Activated naive CD4-positive, alpha-beta T cell treated with anti-CD3 and anti-CD28 coated beads for 36 hours (primary cell): ENCODE data around the gene TLR1. TPM values are rescaled to one million over a fixed set of nuclear protein-coding genes. Genes with fewer than 3 reads are reported as not detected.
A peak's percentile ranks its signal among the peaks of the same experiment; 100 is the strongest.

ENCODE experiments used
- CTCF ChIA-PET: fragments of 350-600 bp; sonication (Branson Sonifier 250); formaldehyde crosslinking; loops from one replicate; lab custom pipeline; 2021; ENCODE audit warnings: antibody characterized with exemption; lab: Charles Lee
- DNase-seq: peaks from one replicate; pipeline ENCODE4 v3.0.0-alpha.2; 2020
- H3K27ac Mint-ChIP-seq: one replicate; pipeline ENCODE4 v1.8.0; 2021; ENCODE audit warnings: mild to moderate bottlenecking, mixed read lengths
- H3K27me3 Mint-ChIP-seq: one replicate; pipeline ENCODE4 v1.8.0; 2021; ENCODE audit warnings: low read depth, mixed read lengths
- H3K36me3 Mint-ChIP-seq: one replicate; pipeline ENCODE4 v1.8.0; 2021; ENCODE audit warnings: low read depth, mixed read lengths
- H3K4me1 Mint-ChIP-seq: one replicate; pipeline ENCODE4 v1.8.0; 2021; ENCODE audit warnings: low read depth, mixed read lengths
- H3K4me3 Mint-ChIP-seq: one replicate; pipeline ENCODE4 v1.8.0; 2021; ENCODE audit warnings: mild to moderate bottlenecking, moderate library complexity, mixed read lengths
- H3K9me3 Mint-ChIP-seq: one replicate; pipeline ENCODE4 v1.8.0; 2021; ENCODE audit warnings: mixed read lengths
- intact Hi-C: fragments of 100-400 bp; cut with micrococcal nuclease; formaldehyde crosslinking; loops from one replicate; pipeline ENCODE4 v1.15.1; 2023
- total RNA-seq, 2 experiments: library from RNA; stranded (reverse); gene quantifications; one replicate each; pipeline ENCODE4 v1.2.3, GENCODE V29; 2021

Gene TLR1
- total RNA-seq, result 1 to 10 TPM; 4.0 to 4.2 TPM

DNA sequence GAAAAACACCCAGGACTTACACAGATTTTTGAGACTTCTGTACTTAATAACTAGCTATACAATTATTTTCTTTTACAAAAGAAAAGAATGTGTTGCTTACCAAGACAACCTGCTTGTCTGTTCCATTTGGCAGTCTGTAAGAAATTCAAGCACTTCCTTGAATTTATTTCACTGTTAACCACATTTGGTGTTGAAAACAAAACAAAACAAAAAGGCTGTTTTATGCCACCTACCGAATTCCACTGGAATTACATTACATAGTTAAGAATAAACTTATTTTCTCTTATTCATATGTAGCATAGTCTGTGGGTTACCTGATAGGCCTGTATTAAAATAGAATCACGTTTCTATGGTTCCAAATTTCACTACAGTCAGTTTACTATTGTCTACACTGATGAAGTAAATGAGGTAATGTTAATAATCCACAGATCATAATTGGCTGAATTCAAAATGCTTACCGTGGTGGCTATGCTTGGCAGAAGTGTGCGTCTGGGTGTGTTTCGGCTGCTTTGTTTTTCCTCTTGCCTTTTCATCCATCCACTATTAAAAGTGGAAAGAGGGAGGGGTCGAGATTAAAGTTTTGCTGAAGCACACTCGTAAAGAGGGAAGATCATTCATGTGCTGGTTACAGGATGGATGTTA lies at the start of gene TLR1:
TSS of gene TLR1 (minus strand) at position 138 of the 642 bp plus-strand sequence. CDS start 5,960 bp downstream, outside the sequence.
- peak; percentile 30 for DNase-seq
- CTCF ChIA-PET, result interaction anchor here (0.5 to 6.4 kb wide), 21 partner anchors 9 to 407 kb away, joined by 3 to 62 read pairs (median 4); partner anchors contain the start of genes TLR10 and TLR6
- H3K4me1 Mint-ChIP-seq, result peaks cover 30% of the 10 kb centered on the region

GRCh38 chr4:38846015-38846414 lies 41.4 kb upstream of the TLR1 start:
- Mint-ChIP-seq H3K9me3 (peaks cover 24% of the 10 kb centered on the region), H3K4me3 (no peak overlapping the region), H3K27me3 (no peaks in the 10 kb centered on the region), H3K36me3 (peaks cover 3% of the 10 kb centered on the region), H3K4me1 (no peaks in the 10 kb centered on the region), H3K27ac (no peak overlapping the region)
- no peak for DNase-seq
- intact Hi-C loops, result no loop called here
- CTCF ChIA-PET, result interaction anchor here (1.1 to 1.6 kb wide), 2 partner anchors 15 to 42 kb away, joined by 3 to 8 read pairs; partner anchors contain the start of gene TLR1

More for the DNA sequence above, at the start of gene TLR1:
- no peaks in the 10 kb centered on the region for H3K27me3 Mint-ChIP-seq
- intact Hi-C loops, result loop anchor here (1.0 to 10.0 kb wide), 15 partner anchors 15 to 1120 kb away; partner anchors contain the start of genes RELL1 and TLR6
- H3K36me3 Mint-ChIP-seq, result peaks cover 28% of the 10 kb centered on the region
- peak within 1 kb of the TSS; percentile 69 for H3K4me3 Mint-ChIP-seq
- peaks cover 27% of the 10 kb centered on the region for H3K9me3 Mint-ChIP-seq
- peak within 1 kb of the TSS; percentile 90 for H3K27ac Mint-ChIP-seq

DNA sequence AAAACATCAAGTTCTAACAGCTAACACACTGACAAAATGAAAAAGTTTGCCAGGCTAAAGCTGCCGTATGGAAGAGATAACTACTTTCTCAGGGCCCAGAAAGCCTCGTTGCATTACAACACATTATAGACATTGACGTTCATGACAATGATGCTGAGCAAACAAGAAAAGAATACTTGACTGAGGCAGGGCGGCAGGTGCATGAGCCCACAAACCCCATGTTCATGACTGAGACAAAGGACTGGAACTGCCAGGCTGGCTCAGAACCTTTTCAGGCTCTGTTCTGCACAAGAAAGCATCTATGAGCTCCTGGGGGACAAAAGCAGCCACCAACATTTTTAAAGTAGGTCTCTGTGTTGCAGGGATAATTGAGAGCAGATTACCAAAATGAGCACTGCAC lies 38.4 kb upstream of the TLR1 start:
- Mint-ChIP-seq H3K4me1 (peaks cover 10% of the 10 kb centered on the region), H3K27ac (no peak overlapping the region), H3K9me3 (peaks cover 4% of the 10 kb centered on the region), H3K27me3 (no peaks in the 10 kb centered on the region), H3K36me3 (no peaks in the 10 kb centered on the region), H3K4me3 (no peak overlapping the region)
- CTCF ChIA-PET, result interaction anchor here (0.6 to 2.1 kb wide), 2 partner anchors 18 to 82 kb away, joined by 4 to 7 read pairs; no protein-coding TSS in a partner anchor
- DNase-seq, result no peak
- intact Hi-C loops, result no loop called here

- H3K36me3 Mint-ChIP-seq, result no peaks in the 10 kb centered on the region
- H3K27me3 Mint-ChIP-seq, result no peaks in the 10 kb centered on the region
- no peak for DNase-seq
- peaks cover 23% of the 10 kb centered on the region for H3K4me1 Mint-ChIP-seq
- H3K9me3 Mint-ChIP-seq, result peaks cover 11% of the 10 kb centered on the region
- peak overlapping the region; percentile 43 for H3K27ac Mint-ChIP-seq
- intact Hi-C loops, result loop anchor here (1.0 kb wide), 2 partner anchors 18 to 34 kb away; partner anchors contain the start of genes TLR1 and TLR6
- CTCF ChIA-PET, result interaction anchor here (1.0 to 1.2 kb wide), 2 partner anchors 18 to 55 kb away, joined by 3 read pairs; partner anchors contain the start of gene TLR10
- H3K4me3 Mint-ChIP-seq, result no peak overlapping the region
These were observed 33.3 kb upstream of the TLR1 start for GRCh38 chr4:38837849-38838248.

GRCh38 chr4:38837334-38837733 lies 32.7 kb upstream of the TLR1 start:
- Mint-ChIP-seq H3K4me3 (no peak overlapping the region), H3K9me3 (peaks cover 11% of the 10 kb centered on the region), H3K27ac (peak overlapping the region; percentile 43), H3K4me1 (peaks cover 23% of the 10 kb centered on the region), H3K27me3 (no peaks in the 10 kb centered on the region), H3K36me3 (no peaks in the 10 kb centered on the region)
- no peak for DNase-seq
- intact Hi-C loops, result loop anchor here (1.0 kb wide), 1 partner anchor 19 kb away; the partner anchor contains the start of gene TLR6
- CTCF ChIA-PET, result no interaction called here

DNA sequence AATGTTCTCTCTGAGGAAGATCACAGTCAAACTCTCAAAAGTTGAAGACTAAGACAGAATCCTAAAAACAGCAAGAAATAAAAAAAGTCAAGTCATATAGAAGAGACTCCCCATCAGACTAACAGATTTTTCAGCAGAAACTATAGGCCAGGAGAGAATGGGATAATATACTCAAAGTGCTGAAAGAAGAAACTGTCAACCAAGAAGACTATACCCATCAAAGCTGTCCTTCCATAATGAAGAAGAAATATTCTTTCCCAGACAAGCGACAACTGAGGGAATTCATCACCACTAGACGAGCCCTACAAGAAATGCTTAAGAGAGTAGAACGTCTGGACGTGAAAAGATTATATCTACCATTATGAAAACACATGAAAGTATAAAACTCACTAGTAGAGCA lies 30.0 kb upstream of the TLR1 start:
- H3K36me3 Mint-ChIP-seq, result no peaks in the 10 kb centered on the region
- no peaks in the 10 kb centered on the region for H3K27me3 Mint-ChIP-seq
- no peak overlapping the region for H3K4me3 Mint-ChIP-seq
- no peak for DNase-seq
- CTCF ChIA-PET, result no interaction called here
- H3K4me1 Mint-ChIP-seq, result peaks cover 23% of the 10 kb centered on the region
- intact Hi-C loops, result no loop called here
- peaks cover 11% of the 10 kb centered on the region for H3K9me3 Mint-ChIP-seq
- H3K27ac Mint-ChIP-seq, result no peak overlapping the region

- Mint-ChIP-seq H3K27ac (no peak overlapping the region), H3K4me1 (peaks cover 12% of the 10 kb centered on the region), H3K36me3 (no peaks in the 10 kb centered on the region), H3K4me3 (no peak overlapping the region), H3K27me3 (no peaks in the 10 kb centered on the region), H3K9me3 (peaks cover 11% of the 10 kb centered on the region)
- CTCF ChIA-PET, result interaction anchor here (1.3 kb wide), 1 partner anchor 28 kb away, joined by 5 read pairs; no protein-coding TSS in a partner anchor
- no peak for DNase-seq
- intact Hi-C loops, result no loop called here
These were observed 28.3 kb upstream of the TLR1 start for GRCh38 chr4:38832624-38833528.

DNA sequence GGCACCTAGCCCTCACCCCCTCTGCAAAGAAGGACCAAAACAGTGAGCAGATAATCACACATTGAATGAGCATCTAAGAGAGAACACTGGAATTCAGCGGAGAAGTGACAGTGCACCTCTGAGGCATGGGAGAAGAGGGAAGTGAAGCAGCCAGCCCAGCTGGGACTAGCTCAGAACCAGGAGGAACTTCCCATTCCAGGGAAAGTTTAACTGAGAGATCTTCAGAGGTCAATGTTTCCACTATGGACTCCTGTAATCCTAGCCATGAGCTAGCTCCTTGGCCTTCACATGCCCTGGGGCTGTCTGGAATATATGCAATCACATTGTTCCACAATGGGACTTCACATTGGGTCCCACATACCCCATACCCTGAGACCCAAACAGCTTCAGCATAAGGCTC lies 27.6 kb upstream of the TLR1 start:
- Mint-ChIP-seq H3K4me3 (no peak overlapping the region), H3K27ac (no peak overlapping the region), H3K9me3 (peaks cover 11% of the 10 kb centered on the region), H3K36me3 (no peaks in the 10 kb centered on the region), H3K4me1 (peaks cover 5% of the 10 kb centered on the region), H3K27me3 (no peaks in the 10 kb centered on the region)
- CTCF ChIA-PET, result interaction anchor here (0.8 to 1.3 kb wide), 2 partner anchors 27 to 29 kb away, joined by 3 to 5 read pairs; no protein-coding TSS in a partner anchor
- DNase-seq, result no peak
- intact Hi-C loops, result no loop called here

DNA sequence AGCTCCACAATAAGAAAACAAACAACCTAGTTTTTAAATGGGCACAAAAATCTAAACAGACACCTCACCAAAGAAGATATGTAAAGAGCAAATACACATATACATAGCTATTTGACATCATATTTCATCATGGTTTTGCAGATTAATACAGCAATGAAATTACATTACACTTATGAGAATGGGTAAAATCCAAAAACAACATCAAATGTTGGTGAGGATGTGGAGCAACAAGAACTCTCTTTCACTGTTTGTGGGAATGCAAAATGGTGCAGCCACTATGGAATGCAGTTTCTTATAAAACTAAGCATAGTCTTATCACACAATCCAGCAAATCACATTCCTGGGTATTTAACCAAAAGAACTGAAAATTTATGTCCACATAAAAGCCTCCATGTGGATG lies 27.1 kb upstream of the TLR1 start:
- Mint-ChIP-seq H3K27ac (no peak overlapping the region), H3K4me3 (no peak overlapping the region), H3K27me3 (no peaks in the 10 kb centered on the region), H3K9me3 (peaks cover 9% of the 10 kb centered on the region), H3K36me3 (no peaks in the 10 kb centered on the region), H3K4me1 (no peaks in the 10 kb centered on the region)
- intact Hi-C loops, result no loop called here
- CTCF ChIA-PET, result interaction anchor here (0.8 to 1.3 kb wide), 2 partner anchors 26 to 29 kb away, joined by 3 to 5 read pairs; no protein-coding TSS in a partner anchor
- DNase-seq, result no peak

GRCh38 chr4:38829237-38829636 lies 24.6 kb upstream of the TLR1 start:
- Mint-ChIP-seq H3K36me3 (no peaks in the 10 kb centered on the region), H3K4me3 (no peak overlapping the region), H3K9me3 (no peaks in the 10 kb centered on the region), H3K27ac (no peak overlapping the region), H3K4me1 (no peaks in the 10 kb centered on the region), H3K27me3 (no peaks in the 10 kb centered on the region)
- no peak for DNase-seq
- intact Hi-C loops, result no loop called here
- CTCF ChIA-PET, result interaction anchor here (1.0 to 2.2 kb wide), 2 partner anchors 32 to 47 kb away, joined by 3 to 9 read pairs; partner anchors contain the start of gene TLR10

- Mint-ChIP-seq H3K27ac (no peak overlapping the region), H3K4me1 (peaks cover 20% of the 10 kb centered on the region), H3K9me3 (peaks cover 4% of the 10 kb centered on the region), H3K27me3 (no peaks in the 10 kb centered on the region), H3K4me3 (no peak overlapping the region), H3K36me3 (peaks cover 4% of the 10 kb centered on the region)
- DNase-seq, result no peak
- intact Hi-C loops, result no loop called here
- CTCF ChIA-PET, result no interaction called here
These were observed 19.2 kb upstream of the TLR1 start for GRCh38 chr4:38823766-38824165.
